K562 (cell line): Measurements from ENCODE around the gene CAPN10. TPM values are rescaled to one million over a fixed set of nuclear protein-coding genes. Genes with fewer than 3 reads are reported as not detected.

Experiments used
- ARHGAP35 ChIP-seq: fragments of 450-650 bp; IDR thresholded peaks from 2 replicates; pipeline ENCODE4 v1.6.1; 2018; ENCODE audit not compliant: partially characterized antibody
- BACH1 ChIP-seq: fragments of 200-800 bp; sonication (Bioruptor generic); IDR thresholded peaks from 2 replicates; pipeline ENCODE4 v1.6.1; 2016; ENCODE audit warnings: missing genetic modification characterization, missing compliant biosample characterization
- DACH1 ChIP-seq: fragments of 450-650 bp; IDR thresholded peaks from 2 replicates; pipeline ENCODE4 v1.6.1; 2018; ENCODE audit not compliant: partially characterized antibody
- DNMT1 ChIP-seq: fragments of 450-650 bp; IDR thresholded peaks from 2 replicates; pipeline ENCODE4 v1.6.1; 2016; ENCODE audit warnings: antibody characterized with exemption, mild to moderate bottlenecking
- NFIC ChIP-seq: fragments of 450-650 bp; IDR thresholded peaks from 2 replicates; pipeline ENCODE4 v1.6.1; 2017; ENCODE audit warnings: mild to moderate bottlenecking, inconsistent platforms
- RAD21 ChIP-seq, 2 experiments: fragments of 250-450 bp in 1 of 2; fragments of 450-650 bp in 1 of 2; sonication (Bioruptor Pico) in 1 of 2; formaldehyde crosslinking in 1 of 2; IDR thresholded peaks in 1 of 2; conservative IDR thresholded peaks in 1 of 2; 2 replicates each; pipeline versions ENCODE4 v1.4.0 to v1.8.0; 2020 to 2022; ENCODE audit warnings: mild to moderate bottlenecking in 2 of 2, moderate library complexity in 1 of 2
- RBM14 ChIP-seq: fragments of 200-400 bp; formaldehyde crosslinking; IDR thresholded peaks from 2 replicates; pipeline ENCODE4 v1.6.1; 2018; ENCODE audit warnings: low read depth, mild to moderate bottlenecking, low read length, moderate library complexity, borderline replicate concordance; ENCODE audit not compliant: insufficient read depth
- SRSF1 ChIP-seq: fragments of 200-400 bp; formaldehyde crosslinking; IDR thresholded peaks from 2 replicates; pipeline ENCODE4 v1.6.1; 2017; ENCODE audit warnings: mild to moderate bottlenecking, low read depth, low read length, moderate library complexity
- TOE1 ChIP-seq, 2 experiments: fragments of 450-650 bp in 1 of 2; sonication (generic) in 1 of 2; formaldehyde crosslinking in 1 of 2; IDR thresholded peaks; 2 replicates each; pipeline versions ENCODE4 v1.7.1 to v1.8.0; 2016 to 2022; ENCODE audit warnings: borderline replicate concordance in 2 of 2, mild to moderate bottlenecking in 2 of 2, antibody characterized with exemption in 1 of 2, inconsistent platforms in 1 of 2, low read depth in 1 of 2, missing genetic modification reagents in 1 of 2, moderate library complexity in 1 of 2
- TSC22D4 ChIP-seq: fragments of 450-650 bp; IDR thresholded peaks from 2 replicates; pipeline ENCODE4 v1.6.1; 2016; ENCODE audit warnings: missing genetic modification characterization, missing biosample characterization, control low read depth
- ZBED1 ChIP-seq: IDR thresholded peaks from 2 replicates; pipeline ENCODE4 v1.6.1; 2014
- polyA plus RNA-seq, 8 experiments: library from polyadenylated mRNA; depleted of rRNA in 4 of 8; stranded (reverse) in 5 of 8; unstranded in 3 of 8; fragments of >200 nt; fragmentation: Nextera tagmentation in 2 of 8; fragmentation: Illumina TruSeq in 1 of 8; extraction: Ambion mirVana in 2 of 8; extraction: Trizol in 1 of 8; gene quantifications; 2 replicates each; pipeline versions ENCODE4 v1.2.1 to v1.2.3, GENCODE V29; 2011 to 2014; ENCODE audit warnings: inconsistent platforms in 1 of 8, missing spikeins in 1 of 8
- total RNA-seq, 7 experiments: library from RNA; depleted of rRNA in 6 of 7; stranded (reverse); fragments of >200 nt in 6 of 7; fragmentation: Illumina TruSeq in 2 of 7; extraction: Trizol in 2 of 7; gene quantifications; 2 replicates each; pipeline versions ENCODE4 v1.2.1 to v1.2.3, GENCODE V29; 2011 to 2021; ENCODE audit warnings: low replicate concordance in 1 of 7
- TF ChIP-seq, protein P1 (sequence below), 2 experiments: fragments of 450-650 bp in 1 of 2; sonication (generic) in 1 of 2; formaldehyde crosslinking; conservative IDR thresholded peaks; 2 replicates each; pipeline versions ENCODE4 v1.4.0 to v1.8.1; 2020 to 2022; ENCODE audit warnings: mild to moderate bottlenecking in 1 of 2, missing genetic modification reagents in 1 of 2
- TF ChIP-seq, protein P2 (sequence below): fragments of 200-800 bp; sonication (Bioruptor generic); IDR thresholded peaks from 2 replicates; pipeline ENCODE4 v1.6.1; 2017; ENCODE audit warnings: missing genetic modification characterization, missing compliant biosample characterization
- TF ChIP-seq, protein P3 (sequence below): sonication (generic); formaldehyde crosslinking; IDR thresholded peaks from 2 replicates; pipeline ENCODE4 v1.8.0; 2023; ENCODE audit warnings: missing genetic modification reagents, mild to moderate bottlenecking, borderline replicate concordance
- TF ChIP-seq, protein P4 (sequence below): fragments of 450-650 bp; IDR thresholded peaks from 2 replicates; pipeline ENCODE4 v1.6.1; 2016; ENCODE audit warnings: mild to moderate bottlenecking

CAPN10 gene
- total and polyA plus RNA-seq, 9 of the 15 experiments (the other 6 are each of a cell fraction or from before 2014, with no cell fraction given), result 0.08 to 26.1 (median 8.4) TPM

DNA sequence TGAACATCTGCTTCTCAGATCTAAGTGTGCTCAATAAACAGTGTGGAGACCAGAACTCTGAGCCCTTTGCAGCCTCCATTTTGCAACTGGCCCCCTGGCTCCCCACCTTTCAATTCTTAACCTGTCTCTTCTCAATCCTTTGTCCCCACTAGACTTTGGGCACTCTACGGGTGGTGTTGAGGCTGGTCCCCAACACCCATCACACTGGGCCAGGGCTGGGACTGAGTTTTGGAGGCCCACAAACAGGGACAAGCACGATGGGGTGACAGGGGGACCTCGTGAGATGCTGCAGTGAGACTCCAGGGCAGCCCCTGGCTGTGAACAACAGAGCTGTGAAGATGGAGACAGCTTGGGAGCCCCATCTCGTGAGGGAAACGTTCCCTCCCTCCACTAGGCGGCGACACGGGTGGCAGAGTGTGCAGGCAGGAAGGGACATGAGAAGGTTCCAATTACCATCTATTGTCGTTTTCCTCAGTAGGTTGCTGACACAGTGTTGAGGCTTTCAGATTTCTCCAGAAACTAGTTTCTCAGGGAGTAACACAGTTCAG, 29.9 kb upstream of the CAPN10 start (continued):
- TF ChIP-seq TOE1 (IDR thresholded peaks at IDR 0.05; ENCODE audit: borderline replicate concordance) (no peak), TOE1 (CRISPR knock-in tag; IDR thresholded peaks at IDR 0.05; ENCODE audit: borderline replicate concordance, low read depth) (no peak), DACH1 (no peak), ZBED1 (no peak), TSC22D4 (tag) (no peak), ARHGAP35 (no peak), NFIC (no peak), RBM14 (no peak), BACH1 (tag) (no peak), SRSF1 (no peak), DNMT1 (no peak), RAD21 (CRISPR knock-in tag; conservative IDR thresholded peaks at IDR 0.05 in 1 of 2, IDR thresholded peaks at IDR 0.05 in 1 of 2) (peak in 1 of 2 experiments; percentile 27; a peak in 2 of 4 replicates)
- TF ChIP-seq, protein P1, sequence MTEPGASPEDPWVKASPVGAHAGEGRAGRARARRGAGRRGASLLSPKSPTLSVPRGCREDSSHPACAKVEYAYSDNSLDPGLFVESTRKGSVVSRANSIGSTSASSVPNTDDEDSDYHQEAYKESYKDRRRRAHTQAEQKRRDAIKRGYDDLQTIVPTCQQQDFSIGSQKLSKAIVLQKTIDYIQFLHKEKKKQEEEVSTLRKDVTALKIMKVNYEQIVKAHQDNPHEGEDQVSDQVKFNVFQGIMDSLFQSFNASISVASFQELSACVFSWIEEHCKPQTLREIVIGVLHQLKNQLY (CRISPR knock-in tag; conservative IDR thresholded peaks at IDR 0.05), result no peak
- TF ChIP-seq, protein P2, sequence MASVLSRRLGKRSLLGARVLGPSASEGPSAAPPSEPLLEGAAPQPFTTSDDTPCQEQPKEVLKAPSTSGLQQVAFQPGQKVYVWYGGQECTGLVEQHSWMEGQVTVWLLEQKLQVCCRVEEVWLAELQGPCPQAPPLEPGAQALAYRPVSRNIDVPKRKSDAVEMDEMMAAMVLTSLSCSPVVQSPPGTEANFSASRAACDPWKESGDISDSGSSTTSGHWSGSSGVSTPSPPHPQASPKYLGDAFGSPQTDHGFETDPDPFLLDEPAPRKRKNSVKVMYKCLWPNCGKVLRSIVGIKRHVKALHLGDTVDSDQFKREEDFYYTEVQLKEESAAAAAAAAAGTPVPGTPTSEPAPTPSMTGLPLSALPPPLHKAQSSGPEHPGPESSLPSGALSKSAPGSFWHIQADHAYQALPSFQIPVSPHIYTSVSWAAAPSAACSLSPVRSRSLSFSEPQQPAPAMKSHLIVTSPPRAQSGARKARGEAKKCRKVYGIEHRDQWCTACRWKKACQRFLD, result no peak
- TF ChIP-seq, protein P3, sequence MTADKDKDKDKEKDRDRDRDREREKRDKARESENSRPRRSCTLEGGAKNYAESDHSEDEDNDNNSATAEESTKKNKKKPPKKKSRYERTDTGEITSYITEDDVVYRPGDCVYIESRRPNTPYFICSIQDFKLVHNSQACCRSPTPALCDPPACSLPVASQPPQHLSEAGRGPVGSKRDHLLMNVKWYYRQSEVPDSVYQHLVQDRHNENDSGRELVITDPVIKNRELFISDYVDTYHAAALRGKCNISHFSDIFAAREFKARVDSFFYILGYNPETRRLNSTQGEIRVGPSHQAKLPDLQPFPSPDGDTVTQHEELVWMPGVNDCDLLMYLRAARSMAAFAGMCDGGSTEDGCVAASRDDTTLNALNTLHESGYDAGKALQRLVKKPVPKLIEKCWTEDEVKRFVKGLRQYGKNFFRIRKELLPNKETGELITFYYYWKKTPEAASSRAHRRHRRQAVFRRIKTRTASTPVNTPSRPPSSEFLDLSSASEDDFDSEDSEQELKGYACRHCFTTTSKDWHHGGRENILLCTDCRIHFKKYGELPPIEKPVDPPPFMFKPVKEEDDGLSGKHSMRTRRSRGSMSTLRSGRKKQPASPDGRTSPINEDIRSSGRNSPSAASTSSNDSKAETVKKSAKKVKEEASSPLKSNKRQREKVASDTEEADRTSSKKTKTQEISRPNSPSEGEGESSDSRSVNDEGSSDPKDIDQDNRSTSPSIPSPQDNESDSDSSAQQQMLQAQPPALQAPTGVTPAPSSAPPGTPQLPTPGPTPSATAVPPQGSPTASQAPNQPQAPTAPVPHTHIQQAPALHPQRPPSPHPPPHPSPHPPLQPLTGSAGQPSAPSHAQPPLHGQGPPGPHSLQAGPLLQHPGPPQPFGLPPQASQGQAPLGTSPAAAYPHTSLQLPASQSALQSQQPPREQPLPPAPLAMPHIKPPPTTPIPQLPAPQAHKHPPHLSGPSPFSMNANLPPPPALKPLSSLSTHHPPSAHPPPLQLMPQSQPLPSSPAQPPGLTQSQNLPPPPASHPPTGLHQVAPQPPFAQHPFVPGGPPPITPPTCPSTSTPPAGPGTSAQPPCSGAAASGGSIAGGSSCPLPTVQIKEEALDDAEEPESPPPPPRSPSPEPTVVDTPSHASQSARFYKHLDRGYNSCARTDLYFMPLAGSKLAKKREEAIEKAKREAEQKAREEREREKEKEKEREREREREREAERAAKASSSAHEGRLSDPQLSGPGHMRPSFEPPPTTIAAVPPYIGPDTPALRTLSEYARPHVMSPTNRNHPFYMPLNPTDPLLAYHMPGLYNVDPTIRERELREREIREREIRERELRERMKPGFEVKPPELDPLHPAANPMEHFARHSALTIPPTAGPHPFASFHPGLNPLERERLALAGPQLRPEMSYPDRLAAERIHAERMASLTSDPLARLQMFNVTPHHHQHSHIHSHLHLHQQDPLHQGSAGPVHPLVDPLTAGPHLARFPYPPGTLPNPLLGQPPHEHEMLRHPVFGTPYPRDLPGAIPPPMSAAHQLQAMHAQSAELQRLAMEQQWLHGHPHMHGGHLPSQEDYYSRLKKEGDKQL (CRISPR knock-in tag), result no peak
- TF ChIP-seq, protein P4, sequence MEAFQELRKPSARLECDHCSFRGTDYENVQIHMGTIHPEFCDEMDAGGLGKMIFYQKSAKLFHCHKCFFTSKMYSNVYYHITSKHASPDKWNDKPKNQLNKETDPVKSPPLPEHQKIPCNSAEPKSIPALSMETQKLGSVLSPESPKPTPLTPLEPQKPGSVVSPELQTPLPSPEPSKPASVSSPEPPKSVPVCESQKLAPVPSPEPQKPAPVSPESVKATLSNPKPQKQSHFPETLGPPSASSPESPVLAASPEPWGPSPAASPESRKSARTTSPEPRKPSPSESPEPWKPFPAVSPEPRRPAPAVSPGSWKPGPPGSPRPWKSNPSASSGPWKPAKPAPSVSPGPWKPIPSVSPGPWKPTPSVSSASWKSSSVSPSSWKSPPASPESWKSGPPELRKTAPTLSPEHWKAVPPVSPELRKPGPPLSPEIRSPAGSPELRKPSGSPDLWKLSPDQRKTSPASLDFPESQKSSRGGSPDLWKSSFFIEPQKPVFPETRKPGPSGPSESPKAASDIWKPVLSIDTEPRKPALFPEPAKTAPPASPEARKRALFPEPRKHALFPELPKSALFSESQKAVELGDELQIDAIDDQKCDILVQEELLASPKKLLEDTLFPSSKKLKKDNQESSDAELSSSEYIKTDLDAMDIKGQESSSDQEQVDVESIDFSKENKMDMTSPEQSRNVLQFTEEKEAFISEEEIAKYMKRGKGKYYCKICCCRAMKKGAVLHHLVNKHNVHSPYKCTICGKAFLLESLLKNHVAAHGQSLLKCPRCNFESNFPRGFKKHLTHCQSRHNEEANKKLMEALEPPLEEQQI, result no peak
